ENCODE measurements around the gene EDEM1.

Gene EDEM1

GRCh38 chr3:5258526-5258925 lies 71.0 kb downstream of the EDEM1 start:
- TF ChIP-seq CTCF (conservative IDR thresholded peaks at IDR 0.05; ENCODE audit: low read length): no peak
- no peak for DNase-seq (ENCODE audit: low read depth)
- H3K4me3 ChIP-seq (ENCODE audit: low read length): no peak overlapping the region

- DNase-seq (ENCODE audit: low read depth): no peak
- H3K4me3 ChIP-seq (ENCODE audit: low read length): no peak overlapping the region
- TF ChIP-seq CTCF (conservative IDR thresholded peaks at IDR 0.05; ENCODE audit: low read length): no peak
Observed at GRCh38 chr3:5260992-5261501, 73.5 kb downstream of the EDEM1 start.

- DNase-seq (ENCODE audit: low read depth): no peak
- TF ChIP-seq CTCF (conservative IDR thresholded peaks at IDR 0.05; ENCODE audit: low read length): no peak
- H3K4me3 ChIP-seq (ENCODE audit: low read length): no peak overlapping the region
Observed at GRCh38 chr3:5262507-5262906, 75.0 kb downstream of the EDEM1 start.

GRCh38 chr3:5264093-5264600 lies 76.6 kb downstream of the EDEM1 start:
- DNase-seq (ENCODE audit: low read depth): peak; percentile 68
- H3K4me3 ChIP-seq (ENCODE audit: low read length): no peak overlapping the region
- no peak for TF ChIP-seq CTCF (conservative IDR thresholded peaks at IDR 0.05; ENCODE audit: low read length)

GRCh38 chr3:5264896-5265770 lies 77.6 kb downstream of the EDEM1 start:
- TF ChIP-seq CTCF (conservative IDR thresholded peaks at IDR 0.05; ENCODE audit: low read length): no peak
- DNase-seq (ENCODE audit: low read depth): peak; percentile 85

GRCh38 chr3:5267252-5267651 lies 79.7 kb downstream of the EDEM1 start:
- TF ChIP-seq CTCF (conservative IDR thresholded peaks at IDR 0.05; ENCODE audit: low read length): no peak
- no peak for DNase-seq (ENCODE audit: low read depth)
- H3K4me3 ChIP-seq (ENCODE audit: low read length): no peak overlapping the region

More at GRCh38 chr3:5264896-5265770, 77.6 kb downstream of the EDEM1 start:
- no peak overlapping the region for H3K4me3 ChIP-seq (ENCODE audit: low read length)

GRCh38 chr3:5267889-5268288 lies 80.4 kb downstream of the EDEM1 start:
- TF ChIP-seq CTCF (conservative IDR thresholded peaks at IDR 0.05; ENCODE audit: low read length): no peak
- no peak for DNase-seq (ENCODE audit: low read depth)
- H3K4me3 ChIP-seq (ENCODE audit: low read length): no peak overlapping the region

Measured in AG10803 (cell line).